SK-N-SH treated with all-trans-retinoic acid at 6 μM for 48 hours (cell line): ENCODE data around the gene SNRK.

Experiments used
- ATAC-seq: fragments of 200-7000 bp; cut with Tn5 transposase; 3 replicates; pipeline ENCODE4 v1.9.1; 2020; ENCODE audit warnings: mild to moderate bottlenecking, moderate library complexity
- ARNTL ChIP-seq: fragments of 450-650 bp; formaldehyde crosslinking; IDR thresholded peaks from 2 replicates; pipeline ENCODE4 v1.5.0; 2020; ENCODE audit warnings: low read depth, mild to moderate bottlenecking, moderate library complexity, borderline replicate concordance
- CSDC2 ChIP-seq: fragments of 250-450 bp; sonication (Bioruptor Pico); IDR thresholded peaks from 2 replicates; pipeline ENCODE4 v1.5.0; 2020; ENCODE audit warnings: mild to moderate bottlenecking, moderate library complexity
- ESRRG ChIP-seq: fragments of 250-450 bp; sonication (Bioruptor Pico); IDR thresholded peaks from 2 replicates; pipeline ENCODE4 v1.6.1; 2021; ENCODE audit warnings: mild to moderate bottlenecking
- GLIS3 ChIP-seq: fragments of 250-450 bp; sonication (Bioruptor Pico); IDR thresholded peaks from 2 replicates; pipeline ENCODE4 v1.5.0; 2020; ENCODE audit warnings: mild to moderate bottlenecking, moderate library complexity
- OSR1 ChIP-seq: fragments of 250-450 bp; sonication (Bioruptor Pico); IDR thresholded peaks from 2 replicates; pipeline ENCODE4 v1.8.0; 2022; ENCODE audit warnings: moderate library complexity, mild to moderate bottlenecking, inconsistent platforms
- PPARA ChIP-seq: fragments of 250-450 bp; sonication (Bioruptor Pico); IDR thresholded peaks from 2 replicates; pipeline ENCODE4 v1.5.0; 2020; ENCODE audit warnings: mild to moderate bottlenecking, borderline replicate concordance
- RARB ChIP-seq: fragments of 250-450 bp; sonication (Bioruptor Pico); IDR thresholded peaks from 2 replicates; pipeline ENCODE4 v1.8.0; 2021; ENCODE audit warnings: mild to moderate bottlenecking, moderate library complexity
- SNAI2 ChIP-seq: fragments of 250-450 bp; sonication (Bioruptor Pico); IDR thresholded peaks from 2 replicates; pipeline ENCODE4 v1.5.0; 2020; ENCODE audit warnings: mild to moderate bottlenecking, moderate library complexity
- TOX ChIP-seq: fragments of 250-450 bp; sonication (Bioruptor Pico); IDR thresholded peaks from 2 replicates; pipeline ENCODE4 v1.8.0; 2021; ENCODE audit warnings: mild to moderate bottlenecking, moderate library complexity, borderline replicate concordance
- ZC3H10 ChIP-seq: fragments of 250-450 bp; sonication (Bioruptor Pico); IDR thresholded peaks from 2 replicates; pipeline ENCODE4 v1.5.1; 2021; ENCODE audit warnings: mild to moderate bottlenecking, moderate library complexity
- ZFP3 ChIP-seq: fragments of 250-450 bp; sonication (Bioruptor Pico); IDR thresholded peaks from 2 replicates; pipeline ENCODE4 v1.5.0; 2020; ENCODE audit warnings: mild to moderate bottlenecking, moderate library complexity
- ZFP30 ChIP-seq: fragments of 450-650 bp; formaldehyde crosslinking; IDR thresholded peaks from 2 replicates; pipeline ENCODE4 v1.5.0; 2022; ENCODE audit warnings: mild to moderate bottlenecking, moderate library complexity
- ZNF70 ChIP-seq: fragments of 450-650 bp; formaldehyde crosslinking; IDR thresholded peaks from 2 replicates; pipeline ENCODE4 v1.5.0; 2020; ENCODE audit warnings: mild to moderate bottlenecking, moderate library complexity
- ZNF8 ChIP-seq: fragments of 450-650 bp; formaldehyde crosslinking; IDR thresholded peaks from 2 replicates; pipeline ENCODE4 v1.5.0; 2020; ENCODE audit warnings: mild to moderate bottlenecking, moderate library complexity
- TF ChIP-seq, protein P1 (sequence below): fragments of 250-450 bp; sonication (Bioruptor Pico); IDR thresholded peaks from 2 replicates; pipeline ENCODE4 v1.8.0; 2020; ENCODE audit warnings: mild to moderate bottlenecking, moderate library complexity, borderline replicate concordance
- TF ChIP-seq, protein P2 (sequence below): fragments of 250-450 bp; sonication (Bioruptor Pico); IDR thresholded peaks from 2 replicates; pipeline ENCODE4 v1.8.0; 2021; ENCODE audit warnings: low read depth, mild to moderate bottlenecking, moderate library complexity, borderline replicate concordance
- TF ChIP-seq, protein P3 (sequence below): fragments of 250-450 bp; sonication (Bioruptor Pico); IDR thresholded peaks from 2 replicates; pipeline ENCODE4 v1.5.1; 2021; ENCODE audit warnings: mild to moderate bottlenecking, moderate library complexity
- TF ChIP-seq, protein P4 (sequence below): fragments of 250-450 bp; sonication (Bioruptor Pico); IDR thresholded peaks from 2 replicates; pipeline ENCODE4 v1.5.0; 2020; ENCODE audit warnings: mild to moderate bottlenecking, moderate library complexity

SNRK gene

DNA sequence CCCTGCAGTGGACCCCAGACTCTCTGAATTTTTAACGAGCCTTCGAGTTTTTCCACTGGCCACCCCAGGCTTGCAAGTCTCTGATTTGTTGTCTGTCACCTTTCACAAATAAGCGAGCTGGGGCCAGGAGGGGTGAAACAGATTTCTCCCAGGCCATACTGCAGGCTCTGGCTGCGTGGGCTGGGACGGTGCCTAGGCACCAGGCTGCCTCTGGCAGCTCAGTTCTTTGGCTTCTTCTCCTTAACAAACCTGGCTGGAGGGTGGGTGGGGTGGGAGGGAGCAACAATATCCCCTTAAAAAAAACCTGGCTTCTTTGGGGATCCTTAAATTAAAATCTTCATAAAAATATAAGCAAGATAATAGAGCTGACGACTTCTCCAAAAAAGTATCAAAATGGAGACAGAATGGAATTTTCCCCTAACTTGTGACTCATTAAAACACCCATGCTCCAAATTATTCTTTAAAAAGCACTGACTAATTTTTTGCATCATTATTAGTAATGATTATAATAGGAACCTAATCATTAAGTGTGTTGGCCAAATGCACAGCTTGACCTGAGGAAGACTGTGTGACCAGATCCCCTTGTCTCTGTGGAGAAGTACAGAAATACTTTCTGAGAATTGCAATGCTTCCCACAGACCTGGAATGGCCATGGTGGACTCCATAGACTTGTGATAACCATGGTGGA lies 84.1 kb downstream of the SNRK start:
- no peak for TF ChIP-seq RARB (CRISPR knock-in tag)
- TF ChIP-seq, protein P1, sequence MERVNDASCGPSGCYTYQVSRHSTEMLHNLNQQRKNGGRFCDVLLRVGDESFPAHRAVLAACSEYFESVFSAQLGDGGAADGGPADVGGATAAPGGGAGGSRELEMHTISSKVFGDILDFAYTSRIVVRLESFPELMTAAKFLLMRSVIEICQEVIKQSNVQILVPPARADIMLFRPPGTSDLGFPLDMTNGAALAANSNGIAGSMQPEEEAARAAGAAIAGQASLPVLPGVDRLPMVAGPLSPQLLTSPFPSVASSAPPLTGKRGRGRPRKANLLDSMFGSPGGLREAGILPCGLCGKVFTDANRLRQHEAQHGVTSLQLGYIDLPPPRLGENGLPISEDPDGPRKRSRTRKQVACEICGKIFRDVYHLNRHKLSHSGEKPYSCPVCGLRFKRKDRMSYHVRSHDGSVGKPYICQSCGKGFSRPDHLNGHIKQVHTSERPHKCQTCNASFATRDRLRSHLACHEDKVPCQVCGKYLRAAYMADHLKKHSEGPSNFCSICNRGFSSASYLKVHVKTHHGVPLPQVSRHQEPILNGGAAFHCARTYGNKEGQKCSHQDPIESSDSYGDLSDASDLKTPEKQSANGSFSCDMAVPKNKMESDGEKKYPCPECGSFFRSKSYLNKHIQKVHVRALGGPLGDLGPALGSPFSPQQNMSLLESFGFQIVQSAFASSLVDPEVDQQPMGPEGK = no peak
- no peak for TF ChIP-seq TOX (CRISPR knock-in tag)
- TF ChIP-seq ZNF8 (CRISPR knock-in tag) = no peak
- TF ChIP-seq, all 23 proteins: peak for 0
- ATAC-seq = no peak

DNA sequence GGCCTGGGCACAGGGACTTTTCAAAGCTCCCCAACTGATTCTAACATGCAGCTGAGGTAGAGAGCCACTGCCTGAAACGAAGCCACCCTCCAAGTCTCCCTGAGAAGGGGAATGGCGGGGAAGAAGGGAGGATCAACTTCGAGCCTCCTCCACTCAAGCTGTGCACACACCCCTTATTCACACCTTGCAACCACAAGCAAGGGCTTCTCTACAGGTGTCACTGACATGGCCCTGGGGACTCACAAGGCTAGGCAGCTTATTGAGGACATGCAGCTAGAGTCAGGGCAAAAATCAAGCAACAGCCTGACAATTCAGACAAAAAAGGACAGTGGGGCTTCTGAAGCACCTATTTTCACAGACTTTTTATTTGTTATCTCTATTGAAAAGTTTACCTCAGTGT lies 85.2 kb downstream of the SNRK start:
- ATAC-seq = no peak
- no peak for TF ChIP-seq SNAI2 (CRISPR knock-in tag)
- no peak for TF ChIP-seq ESRRG (CRISPR knock-in tag)
- TF ChIP-seq ARNTL (CRISPR knock-in tag) = no peak

DNA sequence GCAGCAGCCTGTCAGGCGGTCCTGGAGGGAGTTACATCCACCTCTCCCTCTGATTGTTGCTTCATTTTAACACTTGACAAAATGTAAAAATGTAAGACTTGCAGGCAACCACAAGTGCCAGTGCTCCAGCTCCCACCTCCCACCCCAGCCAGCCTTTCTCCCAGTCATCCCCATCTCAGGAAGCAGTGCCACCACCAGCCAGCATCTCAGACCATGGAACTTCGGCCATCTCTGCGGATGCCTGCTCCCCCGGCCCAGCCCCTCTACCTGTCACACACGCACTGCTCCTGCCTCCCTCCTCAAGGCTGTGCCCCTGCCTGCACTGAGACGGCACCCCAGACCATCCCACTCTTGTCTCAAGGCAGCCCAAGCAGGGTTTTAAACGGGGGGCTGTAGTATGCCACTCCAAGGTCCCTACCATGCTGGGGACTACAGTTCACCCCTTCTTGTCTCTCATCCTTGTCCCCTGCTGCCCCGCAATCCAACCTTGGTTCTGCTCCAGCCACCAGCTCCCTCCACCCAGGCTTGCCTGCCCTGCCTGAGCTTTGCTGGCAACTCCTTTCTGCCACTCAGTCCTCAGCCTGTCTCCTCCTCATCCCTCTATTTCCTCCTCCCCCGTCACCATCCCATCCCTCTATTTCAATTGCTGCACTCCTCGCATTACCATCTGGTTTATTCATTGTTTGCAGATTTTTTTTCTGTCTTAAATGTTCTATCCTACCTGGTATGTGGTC lies 85.8 kb downstream of the SNRK start:
- no peak for TF ChIP-seq ARNTL (CRISPR knock-in tag)
- no peak for TF ChIP-seq RARB (CRISPR knock-in tag)
- TF ChIP-seq ZFP3 (CRISPR knock-in tag) = no peak
- TF ChIP-seq ZFP30 (CRISPR knock-in tag) = no peak
- TF ChIP-seq, all 23 proteins: peak for 0
- ATAC-seq = no peak

DNA sequence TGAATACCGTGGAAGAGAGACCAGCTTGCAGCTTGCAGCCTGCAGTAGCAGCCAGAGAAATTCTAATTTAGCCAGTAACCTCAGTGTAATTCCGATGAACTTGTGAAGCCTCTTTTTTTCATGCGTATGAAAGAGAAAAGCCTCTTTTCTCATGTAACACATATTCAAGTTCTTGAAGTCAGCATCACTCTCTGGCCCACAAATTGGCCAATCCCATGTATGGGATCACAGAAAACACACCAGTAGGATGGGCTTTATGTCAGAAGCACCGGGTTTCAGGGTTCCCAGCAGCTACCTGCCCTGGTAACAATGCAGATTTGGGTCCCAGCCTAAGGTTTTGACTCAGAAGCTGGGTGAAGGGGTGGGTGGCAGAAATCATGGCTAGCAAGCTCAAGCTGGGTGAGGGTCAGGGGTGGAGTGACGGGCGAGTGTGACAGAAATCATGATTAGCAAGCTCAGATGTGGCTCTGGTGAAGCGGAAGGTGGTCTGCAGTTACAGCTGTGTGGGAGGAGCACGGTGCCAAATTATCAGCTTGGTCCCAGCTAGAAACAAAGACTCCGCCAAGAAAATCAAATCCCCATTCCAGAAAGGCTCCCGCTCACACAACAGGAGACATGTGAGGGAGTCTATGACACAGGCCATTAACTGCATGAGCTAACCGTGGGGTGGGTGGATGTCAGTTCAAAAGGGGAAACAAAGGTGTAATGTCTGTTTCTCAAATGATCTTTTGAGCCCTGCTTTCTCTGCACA lies 86.6 kb downstream of the SNRK start:
- ATAC-seq = no peak
- TF ChIP-seq TOX (CRISPR knock-in tag) = no peak
- TF ChIP-seq ZNF8 (CRISPR knock-in tag) = no peak
- TF ChIP-seq, protein P1 = no peak
- TF ChIP-seq ZFP3 (CRISPR knock-in tag) = no peak
- TF ChIP-seq PPARA (CRISPR knock-in tag) = no peak
- no peak for TF ChIP-seq RARB (CRISPR knock-in tag)
- no peak for TF ChIP-seq ZFP30 (CRISPR knock-in tag)

DNA sequence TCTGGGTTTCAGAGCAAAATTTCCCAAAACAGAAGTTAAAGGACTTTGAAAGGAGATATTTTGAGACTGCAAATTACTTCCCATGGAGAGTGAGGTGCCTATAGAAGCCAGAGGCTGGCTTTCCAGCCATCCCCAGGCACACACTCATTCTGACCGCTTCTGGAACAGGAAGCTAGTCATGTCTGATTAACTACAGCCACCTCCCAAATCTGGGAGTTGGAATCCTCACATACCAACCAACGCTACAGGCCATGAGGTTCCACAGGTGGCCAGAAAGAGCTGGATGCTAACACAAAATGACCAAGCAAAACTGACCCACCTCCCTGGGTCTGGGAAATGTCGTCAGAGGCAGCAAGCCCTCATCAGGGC lies 87.2 kb downstream of the SNRK start:
- TF ChIP-seq, protein P2, sequence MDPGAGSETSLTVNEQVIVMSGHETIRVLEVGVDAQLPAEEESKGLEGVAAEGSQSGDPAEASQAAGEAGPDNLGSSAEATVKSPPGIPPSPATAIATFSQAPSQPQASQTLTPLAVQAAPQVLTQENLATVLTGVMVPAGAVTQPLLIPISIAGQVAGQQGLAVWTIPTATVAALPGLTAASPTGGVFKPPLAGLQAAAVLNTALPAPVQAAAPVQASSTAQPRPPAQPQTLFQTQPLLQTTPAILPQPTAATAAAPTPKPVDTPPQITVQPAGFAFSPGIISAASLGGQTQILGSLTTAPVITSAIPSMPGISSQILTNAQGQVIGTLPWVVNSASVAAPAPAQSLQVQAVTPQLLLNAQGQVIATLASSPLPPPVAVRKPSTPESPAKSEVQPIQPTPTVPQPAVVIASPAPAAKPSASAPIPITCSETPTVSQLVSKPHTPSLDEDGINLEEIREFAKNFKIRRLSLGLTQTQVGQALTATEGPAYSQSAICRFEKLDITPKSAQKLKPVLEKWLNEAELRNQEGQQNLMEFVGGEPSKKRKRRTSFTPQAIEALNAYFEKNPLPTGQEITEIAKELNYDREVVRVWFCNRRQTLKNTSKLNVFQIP = no peak
- TF ChIP-seq, protein P3, sequence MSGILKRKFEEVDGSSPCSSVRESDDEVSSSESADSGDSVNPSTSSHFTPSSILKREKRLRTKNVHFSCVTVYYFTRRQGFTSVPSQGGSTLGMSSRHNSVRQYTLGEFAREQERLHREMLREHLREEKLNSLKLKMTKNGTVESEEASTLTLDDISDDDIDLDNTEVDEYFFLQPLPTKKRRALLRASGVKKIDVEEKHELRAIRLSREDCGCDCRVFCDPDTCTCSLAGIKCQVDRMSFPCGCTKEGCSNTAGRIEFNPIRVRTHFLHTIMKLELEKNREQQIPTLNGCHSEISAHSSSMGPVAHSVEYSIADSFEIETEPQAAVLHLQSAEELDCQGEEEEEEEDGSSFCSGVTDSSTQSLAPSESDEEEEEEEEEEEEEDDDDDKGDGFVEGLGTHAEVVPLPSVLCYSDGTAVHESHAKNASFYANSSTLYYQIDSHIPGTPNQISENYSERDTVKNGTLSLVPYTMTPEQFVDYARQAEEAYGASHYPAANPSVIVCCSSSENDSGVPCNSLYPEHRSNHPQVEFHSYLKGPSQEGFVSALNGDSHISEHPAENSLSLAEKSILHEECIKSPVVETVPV = no peak
- TF ChIP-seq GLIS3 (no peak), ZNF70 (CRISPR knock-in tag) (no peak), ZC3H10 (CRISPR knock-in tag) (no peak), CSDC2 (no peak), TOX (CRISPR knock-in tag) (no peak), OSR1 (CRISPR knock-in tag) (no peak), ZFP30 (CRISPR knock-in tag) (no peak), ARNTL (CRISPR knock-in tag) (no peak), ZNF8 (CRISPR knock-in tag) (no peak)
- TF ChIP-seq, protein P4, sequence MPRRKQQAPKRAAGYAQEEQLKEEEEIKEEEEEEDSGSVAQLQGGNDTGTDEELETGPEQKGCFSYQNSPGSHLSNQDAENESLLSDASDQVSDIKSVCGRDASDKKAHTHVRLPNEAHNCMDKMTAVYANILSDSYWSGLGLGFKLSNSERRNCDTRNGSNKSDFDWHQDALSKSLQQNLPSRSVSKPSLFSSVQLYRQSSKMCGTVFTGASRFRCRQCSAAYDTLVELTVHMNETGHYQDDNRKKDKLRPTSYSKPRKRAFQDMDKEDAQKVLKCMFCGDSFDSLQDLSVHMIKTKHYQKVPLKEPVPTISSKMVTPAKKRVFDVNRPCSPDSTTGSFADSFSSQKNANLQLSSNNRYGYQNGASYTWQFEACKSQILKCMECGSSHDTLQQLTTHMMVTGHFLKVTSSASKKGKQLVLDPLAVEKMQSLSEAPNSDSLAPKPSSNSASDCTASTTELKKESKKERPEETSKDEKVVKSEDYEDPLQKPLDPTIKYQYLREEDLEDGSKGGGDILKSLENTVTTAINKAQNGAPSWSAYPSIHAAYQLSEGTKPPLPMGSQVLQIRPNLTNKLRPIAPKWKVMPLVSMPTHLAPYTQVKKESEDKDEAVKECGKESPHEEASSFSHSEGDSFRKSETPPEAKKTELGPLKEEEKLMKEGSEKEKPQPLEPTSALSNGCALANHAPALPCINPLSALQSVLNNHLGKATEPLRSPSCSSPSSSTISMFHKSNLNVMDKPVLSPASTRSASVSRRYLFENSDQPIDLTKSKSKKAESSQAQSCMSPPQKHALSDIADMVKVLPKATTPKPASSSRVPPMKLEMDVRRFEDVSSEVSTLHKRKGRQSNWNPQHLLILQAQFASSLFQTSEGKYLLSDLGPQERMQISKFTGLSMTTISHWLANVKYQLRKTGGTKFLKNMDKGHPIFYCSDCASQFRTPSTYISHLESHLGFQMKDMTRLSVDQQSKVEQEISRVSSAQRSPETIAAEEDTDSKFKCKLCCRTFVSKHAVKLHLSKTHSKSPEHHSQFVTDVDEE = no peak
- TF ChIP-seq, all 23 proteins: peak for 0
- no peak; the same call in 2 of the 3 replicates for ATAC-seq
